AG09309 (cell line): ENCODE data around the gene TNFRSF4.
"Not testable (repeated sequence)": the region's sequence is repeated elsewhere in the genome, so short reads cannot be mapped to it uniquely, and the experiment has no call there.

Source experiments
- DNase-seq: peaks from one replicate; pipeline ENCODE4 v3.0.0-alpha.2; 2010; ENCODE audit warnings: low read depth
- H3K4me3 ChIP-seq: 2 replicates; pipeline ENCODE4 v1.5.1; 2011; ENCODE audit warnings: mild to moderate bottlenecking, low read depth, low read length, moderate library complexity; ENCODE audit not compliant: control insufficient read depth
- TF ChIP-seq, protein P1 (sequence below): IDR thresholded peaks from 2 replicates; pipeline ENCODE4 v1.5.1; 2011; ENCODE audit warnings: mild to moderate bottlenecking, low read depth, low read length, inconsistent platforms; ENCODE audit not compliant: insufficient read depth, control insufficient read depth; ENCODE audit errors: missing control alignments

TNFRSF4 gene

DNA sequence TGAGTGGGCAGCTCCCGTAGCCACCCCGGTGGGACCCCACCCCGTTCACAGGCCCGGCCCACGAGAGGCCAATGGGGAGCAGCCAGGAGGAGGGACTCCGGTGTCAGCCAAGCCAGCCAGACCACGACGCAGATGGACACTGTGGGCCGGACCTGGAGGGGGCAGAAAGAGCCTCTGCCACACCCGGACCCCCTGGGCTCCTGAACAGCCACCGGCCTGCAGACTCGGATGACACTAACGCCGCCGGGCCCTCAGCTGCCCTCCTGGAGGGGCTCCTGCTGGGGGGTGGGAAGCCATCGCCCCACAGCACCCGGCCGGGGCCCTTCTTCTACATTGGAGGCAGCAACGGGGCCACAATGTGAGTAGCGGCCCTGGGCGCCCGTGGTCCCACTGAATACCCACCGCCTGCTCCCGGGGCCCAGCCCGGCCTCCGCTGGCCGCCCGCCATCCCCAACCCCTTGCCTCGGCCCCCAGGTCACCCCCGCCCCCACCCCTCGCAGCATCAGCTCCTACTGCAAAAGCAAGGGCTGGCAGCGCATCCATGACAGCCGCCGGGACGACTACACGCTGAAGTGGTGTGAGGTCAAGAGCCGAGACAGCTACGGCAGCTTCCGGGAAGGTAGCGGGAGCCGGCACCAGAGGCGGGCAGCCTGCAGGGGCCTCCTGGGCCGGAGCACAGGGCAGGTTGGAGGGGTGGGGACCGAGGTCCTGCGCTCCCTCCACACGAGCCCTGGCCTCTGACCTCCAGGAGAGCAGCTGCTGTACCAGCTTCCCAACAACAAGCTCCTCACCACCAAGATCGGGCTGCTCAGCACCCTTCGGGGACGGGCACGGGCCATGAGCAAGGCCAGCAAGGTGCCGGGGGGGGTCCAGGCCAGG is 33.7 kb downstream of the TNFRSF4 start:
- no peak for DNase-seq
- no peak overlapping the region for H3K4me3 ChIP-seq
- TF ChIP-seq, protein P1, sequence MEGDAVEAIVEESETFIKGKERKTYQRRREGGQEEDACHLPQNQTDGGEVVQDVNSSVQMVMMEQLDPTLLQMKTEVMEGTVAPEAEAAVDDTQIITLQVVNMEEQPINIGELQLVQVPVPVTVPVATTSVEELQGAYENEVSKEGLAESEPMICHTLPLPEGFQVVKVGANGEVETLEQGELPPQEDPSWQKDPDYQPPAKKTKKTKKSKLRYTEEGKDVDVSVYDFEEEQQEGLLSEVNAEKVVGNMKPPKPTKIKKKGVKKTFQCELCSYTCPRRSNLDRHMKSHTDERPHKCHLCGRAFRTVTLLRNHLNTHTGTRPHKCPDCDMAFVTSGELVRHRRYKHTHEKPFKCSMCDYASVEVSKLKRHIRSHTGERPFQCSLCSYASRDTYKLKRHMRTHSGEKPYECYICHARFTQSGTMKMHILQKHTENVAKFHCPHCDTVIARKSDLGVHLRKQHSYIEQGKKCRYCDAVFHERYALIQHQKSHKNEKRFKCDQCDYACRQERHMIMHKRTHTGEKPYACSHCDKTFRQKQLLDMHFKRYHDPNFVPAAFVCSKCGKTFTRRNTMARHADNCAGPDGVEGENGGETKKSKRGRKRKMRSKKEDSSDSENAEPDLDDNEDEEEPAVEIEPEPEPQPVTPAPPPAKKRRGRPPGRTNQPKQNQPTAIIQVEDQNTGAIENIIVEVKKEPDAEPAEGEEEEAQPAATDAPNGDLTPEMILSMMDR: no peak

DNA sequence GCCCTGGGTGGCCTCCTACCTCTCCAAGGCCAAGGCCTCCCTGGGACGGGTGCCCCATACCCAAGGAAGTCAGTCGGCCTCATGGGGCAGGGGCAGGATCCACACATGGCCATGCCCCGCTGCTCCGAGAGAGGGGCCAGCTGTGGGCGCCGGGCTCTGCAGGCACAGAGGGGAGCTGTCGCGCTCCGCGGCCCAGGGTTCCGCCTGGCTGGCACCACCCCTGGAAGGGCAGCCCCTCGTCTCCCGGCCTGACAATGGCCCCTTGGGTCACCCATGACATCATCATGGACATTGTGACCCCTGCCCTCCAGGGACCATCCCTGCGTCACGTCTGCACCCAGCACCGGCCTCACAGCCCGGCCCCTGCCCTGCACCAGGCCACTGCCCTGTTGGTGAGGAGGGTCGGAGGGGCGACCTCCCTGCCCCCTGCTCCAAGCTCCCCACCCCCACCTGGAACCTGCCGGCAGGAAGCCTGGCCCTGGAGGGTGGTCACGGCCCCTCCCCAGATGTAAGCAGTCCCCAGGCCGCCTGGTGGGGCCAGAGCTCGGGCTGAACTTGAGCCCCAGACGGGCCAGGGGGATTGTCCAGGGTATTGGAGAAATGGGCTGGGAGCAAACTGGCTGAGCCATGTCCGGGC is 34.5 kb downstream of the TNFRSF4 start:
- DNase-seq: no peak
- H3K4me3 ChIP-seq: no peak overlapping the region
- TF ChIP-seq, protein P1: no peak

DNA sequence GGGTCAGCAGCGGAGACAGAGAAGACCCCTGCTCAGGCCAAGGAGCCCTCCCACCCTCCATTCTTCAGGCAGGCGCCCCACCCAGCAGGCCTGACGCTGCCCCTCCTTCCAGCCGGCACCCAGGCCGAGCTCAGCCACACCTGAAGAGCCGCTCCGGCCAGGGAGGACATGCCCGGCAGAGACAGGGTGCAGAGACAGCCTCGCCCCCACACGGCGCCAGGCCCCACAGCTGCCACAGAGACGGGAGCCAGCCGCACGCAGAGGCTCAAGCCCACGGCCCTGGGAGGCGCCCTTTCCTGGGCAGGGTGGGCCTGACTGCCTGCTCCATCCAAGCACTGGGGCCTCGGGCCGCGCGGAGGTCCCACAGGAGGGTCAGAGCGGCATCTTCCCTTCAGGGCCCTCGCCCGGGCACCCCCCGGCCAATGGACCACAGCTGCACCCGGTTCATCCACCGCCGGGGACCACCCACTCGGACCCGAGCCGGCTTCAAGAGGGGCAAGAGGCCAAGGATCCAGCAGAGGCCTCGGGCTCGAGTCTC is 35.1 kb downstream of the TNFRSF4 start:
- H3K4me3 ChIP-seq: no peak overlapping the region
- no peak for DNase-seq
- TF ChIP-seq, protein P1: no peak

DNA sequence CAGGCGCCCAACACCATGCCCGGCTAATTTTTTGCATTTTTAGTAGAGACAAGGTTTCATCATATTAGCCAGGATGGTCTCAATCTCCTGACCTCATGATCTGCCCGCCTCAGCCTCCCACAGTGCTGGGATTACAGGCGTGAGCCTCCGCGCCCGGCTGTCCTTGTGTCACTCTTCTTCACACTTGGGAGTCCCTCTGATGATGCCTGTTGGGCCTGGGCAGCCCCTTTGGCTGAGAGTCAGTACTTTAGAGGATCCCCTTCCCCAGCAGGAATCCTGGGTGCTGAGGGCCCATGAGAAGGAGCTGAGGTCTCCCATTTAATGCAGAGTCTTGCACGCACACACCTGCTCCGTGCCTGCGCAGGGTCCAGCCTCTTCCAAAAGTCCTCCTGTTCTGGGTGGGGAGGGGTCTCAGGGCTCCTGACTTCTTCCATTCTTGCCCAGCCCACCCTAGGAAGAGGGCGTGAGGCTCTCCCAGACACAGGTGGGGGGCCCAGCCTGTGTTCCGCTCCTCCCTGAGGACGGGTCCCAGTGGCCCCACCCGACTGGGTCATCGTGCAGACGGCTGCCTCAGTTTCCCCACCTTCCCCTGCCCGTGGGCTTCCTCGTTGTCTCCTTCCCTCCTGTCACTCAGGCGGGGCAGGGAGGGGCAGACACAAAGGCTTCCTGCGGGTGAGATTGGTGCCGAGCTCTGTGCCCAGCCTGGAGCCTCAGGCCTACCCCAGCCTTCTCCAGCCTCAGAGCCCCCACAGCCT is 36.3 kb downstream of the TNFRSF4 start:
- TF ChIP-seq, protein P1: no peak
- H3K4me3 ChIP-seq: no peak overlapping the region

DNA sequence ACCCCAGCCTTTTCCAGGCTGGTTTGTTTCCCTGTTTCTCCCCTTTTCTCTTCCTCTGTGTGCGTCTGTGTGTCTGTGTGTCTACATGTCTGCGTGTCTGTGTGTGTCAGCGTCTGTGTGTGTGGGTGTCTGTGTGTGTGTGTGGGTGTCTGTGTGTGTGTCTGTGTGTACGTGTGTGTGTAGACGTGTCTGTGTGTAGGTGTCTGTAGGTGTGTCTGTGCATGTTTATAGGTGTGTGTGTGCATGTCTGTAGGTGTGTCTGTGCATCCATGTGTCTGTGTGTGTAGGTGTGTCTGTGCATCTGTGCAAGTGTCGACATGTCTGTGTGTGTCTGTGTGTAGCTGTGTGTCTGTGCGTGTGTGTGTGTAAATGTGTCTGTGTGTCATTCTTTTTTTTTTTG is 37.0 kb downstream of the TNFRSF4 start:
- no peak overlapping the region for H3K4me3 ChIP-seq
- no peak for DNase-seq
- TF ChIP-seq, protein P1: no peak

More for the DNA sequence above, 36.3 kb downstream of the TNFRSF4 start:
- DNase-seq: no peak

DNA sequence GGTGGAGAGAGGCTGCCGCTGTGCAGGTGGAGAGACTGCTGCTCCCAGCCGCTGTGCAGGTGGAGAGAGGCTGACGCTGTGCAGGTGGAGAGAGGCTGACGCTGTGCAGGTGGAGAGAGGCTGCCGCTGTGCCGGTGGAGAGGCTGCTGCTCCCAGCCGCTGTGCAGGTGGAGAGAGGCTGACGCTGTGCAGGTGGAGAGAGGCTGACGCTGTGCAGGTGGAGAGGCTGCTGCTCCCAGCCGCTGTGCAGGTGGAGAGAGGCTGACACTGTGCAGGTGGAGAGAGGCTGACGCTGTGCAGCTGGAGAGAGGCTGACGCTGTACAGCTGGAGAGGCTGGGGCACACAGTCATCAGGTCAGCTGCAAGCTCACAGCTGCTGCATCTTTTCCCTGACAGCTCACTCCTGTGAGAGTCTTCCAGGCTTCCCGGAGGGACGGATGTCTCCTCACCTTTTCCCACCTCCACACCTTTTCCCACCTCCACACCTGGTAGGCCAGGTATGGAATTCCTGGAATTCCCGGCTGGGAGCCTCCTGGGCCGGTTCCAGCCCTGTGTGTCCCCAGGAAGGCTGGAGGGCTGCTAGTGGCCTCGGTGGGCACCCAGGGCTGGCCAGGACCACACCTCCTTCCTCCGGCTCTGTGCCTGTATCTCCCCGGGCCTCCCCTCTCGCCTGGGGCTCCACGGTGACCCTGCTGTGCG is 37.7 kb downstream of the TNFRSF4 start:
- H3K4me3 ChIP-seq, DNase-seq: not testable (repeated sequence)
